Measurements from ENCODE around the gene DNTT. TPM values are rescaled to one million over a fixed set of nuclear protein-coding genes. Genes with fewer than 3 reads are reported as not detected.
A peak's percentile ranks its signal among the peaks of the same experiment; 100 is the strongest.
"Not testable (repeated sequence)": the region's sequence is repeated elsewhere in the genome, so short reads cannot be mapped to it uniquely, and the experiment has no call there.

The DNTT gene
- total RNA-seq, 1 experiment from 2014 or later = not detected

GRCh38 chr10:96295475-96295874 is 8.8 kb upstream of the DNTT start:
- no peak for DNase-seq (ENCODE audit: low read depth, low spot score)
- in situ Hi-C loops (cut with HindIII; ENCODE audit: low pct_unique_long_range_greater_than_20kb, low sequenced_read_pairs) = no loop called here

GRCh38 chr10:96297486-96297885 is 6.7 kb upstream of the DNTT start:
- in situ Hi-C loops (cut with HindIII; ENCODE audit: low pct_unique_long_range_greater_than_20kb, low sequenced_read_pairs) = no loop called here

GRCh38 chr10:96298362-96298761 is 5.9 kb upstream of the DNTT start:
- in situ Hi-C loops (cut with HindIII; ENCODE audit: low pct_unique_long_range_greater_than_20kb, low sequenced_read_pairs) = no loop called here
- DNase-seq (ENCODE audit: low read depth, low spot score) = no peak

More at GRCh38 chr10:96297486-96297885, 6.7 kb upstream of the DNTT start:
- DNase-seq (ENCODE audit: low read depth, low spot score) = no peak

GRCh38 chr10:96299383-96299782 is 4.9 kb upstream of the DNTT start:
- DNase-seq (ENCODE audit: low read depth, low spot score) = no peak
- in situ Hi-C loops (cut with HindIII; ENCODE audit: low pct_unique_long_range_greater_than_20kb, low sequenced_read_pairs) = no loop called here

- in situ Hi-C loops (cut with HindIII; ENCODE audit: low pct_unique_long_range_greater_than_20kb, low sequenced_read_pairs) = no loop called here
- no peak for DNase-seq (ENCODE audit: low read depth, low spot score)
Observed at GRCh38 chr10:96301616-96302015, 2.6 kb upstream of the DNTT start.

GRCh38 chr10:96305019-96305418 is 785 bp downstream of the DNTT start:
- DNase-seq (ENCODE audit: low read depth, low spot score) = no peak
- in situ Hi-C loops (cut with HindIII; ENCODE audit: low pct_unique_long_range_greater_than_20kb, low sequenced_read_pairs) = no loop called here

- peak; percentile 34 for DNase-seq (ENCODE audit: low read depth, low spot score)
Observed at GRCh38 chr10:96306516-96306915, 2.3 kb downstream of the DNTT start.

GRCh38 chr10:96308854-96309253 is 4.6 kb downstream of the DNTT start:
- DNase-seq (ENCODE audit: low read depth, low spot score); in situ Hi-C loops (cut with HindIII; ENCODE audit: low pct_unique_long_range_greater_than_20kb, low sequenced_read_pairs): not testable (repeated sequence)

More at GRCh38 chr10:96306516-96306915, 2.3 kb downstream of the DNTT start:
- in situ Hi-C loops (cut with HindIII; ENCODE audit: low pct_unique_long_range_greater_than_20kb, low sequenced_read_pairs) = no loop called here

- in situ Hi-C loops (cut with HindIII; ENCODE audit: low pct_unique_long_range_greater_than_20kb, low sequenced_read_pairs) = no loop called here
- no peak for DNase-seq (ENCODE audit: low read depth, low spot score)
Observed at GRCh38 chr10:96309628-96310320, 5.5 kb downstream of the DNTT start.

- in situ Hi-C loops (cut with HindIII; ENCODE audit: low pct_unique_long_range_greater_than_20kb, low sequenced_read_pairs) = no loop called here
- no peak for DNase-seq (ENCODE audit: low read depth, low spot score)
Observed at GRCh38 chr10:96310321-96310669, 6.1 kb downstream of the DNTT start.

GRCh38 chr10:96311180-96311715 is 7.0 kb downstream of the DNTT start:
- in situ Hi-C loops (cut with HindIII; ENCODE audit: low pct_unique_long_range_greater_than_20kb, low sequenced_read_pairs) = no loop called here

GRCh38 chr10:96313344-96313743 is 9.1 kb downstream of the DNTT start:
- DNase-seq (ENCODE audit: low read depth, low spot score) = no peak
- in situ Hi-C loops (cut with HindIII; ENCODE audit: low pct_unique_long_range_greater_than_20kb, low sequenced_read_pairs) = no loop called here

More at GRCh38 chr10:96311180-96311715, 7.0 kb downstream of the DNTT start:
- no peak for DNase-seq (ENCODE audit: low read depth, low spot score)

- in situ Hi-C loops (cut with HindIII; ENCODE audit: low pct_unique_long_range_greater_than_20kb, low sequenced_read_pairs) = no loop called here
- no peak for DNase-seq (ENCODE audit: low read depth, low spot score)
Observed at GRCh38 chr10:96317067-96317833, 13.0 kb downstream of the DNTT start.

GRCh38 chr10:96319754-96320474 is 15.7 kb downstream of the DNTT start:
- in situ Hi-C loops (cut with HindIII; ENCODE audit: low pct_unique_long_range_greater_than_20kb, low sequenced_read_pairs) = no loop called here
- DNase-seq (ENCODE audit: low read depth, low spot score) = no peak

GRCh38 chr10:96321822-96322221 is 17.6 kb downstream of the DNTT start:
- no peak for DNase-seq (ENCODE audit: low read depth, low spot score)
- in situ Hi-C loops (cut with HindIII; ENCODE audit: low pct_unique_long_range_greater_than_20kb, low sequenced_read_pairs) = no loop called here

- DNase-seq (ENCODE audit: low read depth, low spot score) = no peak
- in situ Hi-C loops (cut with HindIII; ENCODE audit: low pct_unique_long_range_greater_than_20kb, low sequenced_read_pairs) = no loop called here
Observed at GRCh38 chr10:96322275-96322674, 18.0 kb downstream of the DNTT start.

GRCh38 chr10:96324447-96324846 is 20.2 kb downstream of the DNTT start:
- no peak for DNase-seq (ENCODE audit: low read depth, low spot score)
- in situ Hi-C loops (cut with HindIII; ENCODE audit: low pct_unique_long_range_greater_than_20kb, low sequenced_read_pairs) = no loop called here

- DNase-seq (ENCODE audit: low read depth, low spot score) = no peak
- in situ Hi-C loops (cut with HindIII; ENCODE audit: low pct_unique_long_range_greater_than_20kb, low sequenced_read_pairs) = no loop called here
Observed at GRCh38 chr10:96325719-96326373, 21.6 kb downstream of the DNTT start.

Measured in SK-MEL-5 (cell line).